ENCODE results near the gene TOB1. TPM values are rescaled to one million over a fixed set of nuclear protein-coding genes. Genes with fewer than 3 reads are reported as not detected.

TOB1 gene
- total RNA-seq, 2 donors from 2014 or later, result 19.8 to 24.3 TPM

GRCh38 chr17:50840311-50840851, 25.8 kb downstream of the TOB1 start:
- Histone ChIP-seq H3K4me1 (ENCODE audit: control insufficient read depth in 1 of 2, low read depth in 2 of 2) (no peaks in the 10 kb centered on the region), H3K27me3 (replicated peaks; ENCODE audit: insufficient read depth) (no peaks in the 10 kb centered on the region), H3K4me3 (no peak overlapping the region), H3K27ac (no peak overlapping the region), H3K9me3 (no peaks in the 10 kb centered on the region), H3K36me3 (no peaks in the 10 kb centered on the region)
- DNase-seq (ENCODE audit: low spot score), result no peak
- TF ChIP-seq CTCF (IDR thresholded peaks at IDR 0.05), result no peak
- no peak for ATAC-seq (ENCODE audit: insufficient number of reproducible peaks, low FRiP score, low read depth)

GRCh38 chr17:50839591-50840310, 26.4 kb downstream of the TOB1 start:
- Histone ChIP-seq H3K4me1 (ENCODE audit: control insufficient read depth in 1 of 2, low read depth in 2 of 2) (no peaks in the 10 kb centered on the region), H3K27ac (no peak overlapping the region), H3K9me3 (no peaks in the 10 kb centered on the region), H3K4me3 (no peak overlapping the region), H3K27me3 (replicated peaks; ENCODE audit: insufficient read depth) (no peaks in the 10 kb centered on the region), H3K36me3 (no peaks in the 10 kb centered on the region)
- no peak for TF ChIP-seq CTCF (IDR thresholded peaks at IDR 0.05)
- ATAC-seq (ENCODE audit: insufficient number of reproducible peaks, low FRiP score, low read depth) (no peak), DNase-seq (ENCODE audit: low spot score) (no peak)

GRCh38 chr17:50837980-50838954, 27.9 kb downstream of the TOB1 start:
- H3K9me3 ChIP-seq, result no peaks in the 10 kb centered on the region
- H3K27ac ChIP-seq, result no peak overlapping the region
- no peak overlapping the region for H3K4me3 ChIP-seq
- no peak for TF ChIP-seq CTCF (IDR thresholded peaks at IDR 0.05)
- H3K36me3 ChIP-seq, result no peaks in the 10 kb centered on the region
- DNase-seq (ENCODE audit: low spot score), result no peak
- no peaks in the 10 kb centered on the region for H3K27me3 ChIP-seq (replicated peaks; ENCODE audit: insufficient read depth)
- ATAC-seq (ENCODE audit: insufficient number of reproducible peaks, low FRiP score, low read depth), result no peak
- no peaks in the 10 kb centered on the region for H3K4me1 ChIP-seq (ENCODE audit: control insufficient read depth in 1 of 2, low read depth in 2 of 2)

GRCh38 chr17:50837286-50837979, 28.7 kb downstream of the TOB1 start:
- Histone ChIP-seq H3K4me1 (ENCODE audit: control insufficient read depth in 1 of 2, low read depth in 2 of 2) (no peaks in the 10 kb centered on the region), H3K9me3 (no peaks in the 10 kb centered on the region), H3K36me3 (no peaks in the 10 kb centered on the region), H3K27ac (no peak overlapping the region), H3K27me3 (replicated peaks; ENCODE audit: insufficient read depth) (no peaks in the 10 kb centered on the region), H3K4me3 (no peak overlapping the region)
- ATAC-seq (ENCODE audit: insufficient number of reproducible peaks, low FRiP score, low read depth), result no peak
- no peak for DNase-seq (ENCODE audit: low spot score)
- no peak for TF ChIP-seq CTCF (IDR thresholded peaks at IDR 0.05)
